Measurements from ENCODE around the gene NCOA4.
"Not testable (repeated sequence)": the region's sequence is repeated elsewhere in the genome, so short reads cannot be mapped to it uniquely, and the experiment has no call there.

GRCh38 chr10:45957928-45958327 lies 72.5 kb downstream of the NCOA4 start:
- TF ChIP-seq CTCF (conservative IDR thresholded peaks at IDR 0.05 in 1 of 2, IDR thresholded peaks at IDR 0.05 in 1 of 2; ENCODE audit: extremely low read depth in 1 of 2, insufficient read depth in 1 of 2, low read depth in 1 of 2, low read length in 2 of 2); EZH2 (IDR thresholded peaks at IDR 0.05; ENCODE audit: borderline replicate concordance, low read length): not testable (repeated sequence)

All from mammary epithelial cell (primary cell).